H1 (cell line): ENCODE results near the gene KIFC1.
"Not testable (repeated sequence)": the region's sequence is repeated elsewhere in the genome, so short reads cannot be mapped to it uniquely, and the experiment has no call there.

ENCODE experiments used
- TF ChIP-seq, protein P1 (sequence below): IDR thresholded peaks from 2 replicates; pipeline ENCODE4 v1.6.1; 2011; ENCODE audit warnings: low read depth, mild to moderate bottlenecking, low read length; ENCODE audit not compliant: insufficient read depth
- TF ChIP-seq, protein P2 (sequence below): IDR thresholded peaks from 2 replicates; pipeline ENCODE4 v1.6.1; 2012; ENCODE audit warnings: inconsistent platforms

DNA sequence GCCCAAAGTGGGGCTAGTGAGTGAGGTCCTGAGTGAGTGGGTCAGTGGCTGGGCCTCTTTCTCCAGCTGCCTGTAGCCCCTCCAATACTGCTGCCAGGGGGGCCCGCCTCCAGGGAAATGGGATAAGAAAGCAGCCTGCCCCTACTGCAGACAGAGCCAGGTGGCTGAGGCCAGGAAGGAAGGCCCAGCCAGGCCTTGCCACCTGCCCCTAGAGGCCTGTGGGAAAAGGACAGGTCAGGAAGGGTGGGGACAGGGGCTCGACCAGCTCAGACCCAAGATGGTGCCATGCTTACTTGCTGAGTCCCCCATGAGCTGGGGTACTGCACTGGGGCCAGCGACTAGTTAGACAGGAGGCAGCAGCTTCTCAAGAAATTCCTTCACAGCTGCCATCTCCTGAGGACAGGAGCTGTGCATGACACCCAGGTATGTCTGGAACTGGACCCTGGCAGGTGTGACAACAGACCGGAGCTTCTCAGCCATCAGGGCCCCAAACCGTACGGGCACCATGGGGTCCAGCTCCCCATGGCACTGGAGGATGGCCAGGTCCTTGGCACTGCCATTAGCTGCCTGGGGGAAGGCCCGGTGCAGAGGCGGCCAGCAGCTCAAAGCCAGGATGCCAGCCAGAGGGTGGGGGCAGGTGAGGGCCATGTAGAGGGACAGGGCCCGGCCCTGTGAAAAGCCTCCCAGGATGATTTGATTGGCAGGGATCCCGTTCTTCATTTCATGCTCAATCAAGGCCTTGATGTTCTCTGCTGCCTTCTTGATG lies 26.2 kb upstream of the KIFC1 start:
- TF ChIP-seq, protein P1, sequence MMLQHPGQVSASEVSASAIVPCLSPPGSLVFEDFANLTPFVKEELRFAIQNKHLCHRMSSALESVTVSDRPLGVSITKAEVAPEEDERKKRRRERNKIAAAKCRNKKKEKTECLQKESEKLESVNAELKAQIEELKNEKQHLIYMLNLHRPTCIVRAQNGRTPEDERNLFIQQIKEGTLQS = not testable (repeated sequence)
- TF ChIP-seq, protein P2, sequence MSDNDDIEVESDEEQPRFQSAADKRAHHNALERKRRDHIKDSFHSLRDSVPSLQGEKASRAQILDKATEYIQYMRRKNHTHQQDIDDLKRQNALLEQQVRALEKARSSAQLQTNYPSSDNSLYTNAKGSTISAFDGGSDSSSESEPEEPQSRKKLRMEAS = not testable (repeated sequence)
